ENCODE measurements around the gene CPED1.
A peak's percentile ranks its signal among the peaks of the same experiment; 100 is the strongest.

Gene CPED1

GRCh38 chr7:120992272-120992964 lies 3.9 kb downstream of the CPED1 start:
- H3K4me3 ChIP-seq (ENCODE audit: low read depth, low read length), result peak overlapping the region; percentile 85
- TF ChIP-seq, protein P1, sequence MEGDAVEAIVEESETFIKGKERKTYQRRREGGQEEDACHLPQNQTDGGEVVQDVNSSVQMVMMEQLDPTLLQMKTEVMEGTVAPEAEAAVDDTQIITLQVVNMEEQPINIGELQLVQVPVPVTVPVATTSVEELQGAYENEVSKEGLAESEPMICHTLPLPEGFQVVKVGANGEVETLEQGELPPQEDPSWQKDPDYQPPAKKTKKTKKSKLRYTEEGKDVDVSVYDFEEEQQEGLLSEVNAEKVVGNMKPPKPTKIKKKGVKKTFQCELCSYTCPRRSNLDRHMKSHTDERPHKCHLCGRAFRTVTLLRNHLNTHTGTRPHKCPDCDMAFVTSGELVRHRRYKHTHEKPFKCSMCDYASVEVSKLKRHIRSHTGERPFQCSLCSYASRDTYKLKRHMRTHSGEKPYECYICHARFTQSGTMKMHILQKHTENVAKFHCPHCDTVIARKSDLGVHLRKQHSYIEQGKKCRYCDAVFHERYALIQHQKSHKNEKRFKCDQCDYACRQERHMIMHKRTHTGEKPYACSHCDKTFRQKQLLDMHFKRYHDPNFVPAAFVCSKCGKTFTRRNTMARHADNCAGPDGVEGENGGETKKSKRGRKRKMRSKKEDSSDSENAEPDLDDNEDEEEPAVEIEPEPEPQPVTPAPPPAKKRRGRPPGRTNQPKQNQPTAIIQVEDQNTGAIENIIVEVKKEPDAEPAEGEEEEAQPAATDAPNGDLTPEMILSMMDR (IDR thresholded peaks at IDR 0.05; ENCODE audit: low read depth, low read length), result no peak

- TF ChIP-seq, protein P1 (IDR thresholded peaks at IDR 0.05; ENCODE audit: low read depth, low read length), result no peak
- H3K4me3 ChIP-seq (ENCODE audit: low read depth, low read length), result peak overlapping the region; percentile 85
Measured at GRCh38 chr7:120992965-120993494, 4.5 kb downstream of the CPED1 start.

GRCh38 chr7:120993553-120994191 lies 5.2 kb downstream of the CPED1 start:
- TF ChIP-seq, protein P1 (IDR thresholded peaks at IDR 0.05; ENCODE audit: low read depth, low read length), result no peak

DNA sequence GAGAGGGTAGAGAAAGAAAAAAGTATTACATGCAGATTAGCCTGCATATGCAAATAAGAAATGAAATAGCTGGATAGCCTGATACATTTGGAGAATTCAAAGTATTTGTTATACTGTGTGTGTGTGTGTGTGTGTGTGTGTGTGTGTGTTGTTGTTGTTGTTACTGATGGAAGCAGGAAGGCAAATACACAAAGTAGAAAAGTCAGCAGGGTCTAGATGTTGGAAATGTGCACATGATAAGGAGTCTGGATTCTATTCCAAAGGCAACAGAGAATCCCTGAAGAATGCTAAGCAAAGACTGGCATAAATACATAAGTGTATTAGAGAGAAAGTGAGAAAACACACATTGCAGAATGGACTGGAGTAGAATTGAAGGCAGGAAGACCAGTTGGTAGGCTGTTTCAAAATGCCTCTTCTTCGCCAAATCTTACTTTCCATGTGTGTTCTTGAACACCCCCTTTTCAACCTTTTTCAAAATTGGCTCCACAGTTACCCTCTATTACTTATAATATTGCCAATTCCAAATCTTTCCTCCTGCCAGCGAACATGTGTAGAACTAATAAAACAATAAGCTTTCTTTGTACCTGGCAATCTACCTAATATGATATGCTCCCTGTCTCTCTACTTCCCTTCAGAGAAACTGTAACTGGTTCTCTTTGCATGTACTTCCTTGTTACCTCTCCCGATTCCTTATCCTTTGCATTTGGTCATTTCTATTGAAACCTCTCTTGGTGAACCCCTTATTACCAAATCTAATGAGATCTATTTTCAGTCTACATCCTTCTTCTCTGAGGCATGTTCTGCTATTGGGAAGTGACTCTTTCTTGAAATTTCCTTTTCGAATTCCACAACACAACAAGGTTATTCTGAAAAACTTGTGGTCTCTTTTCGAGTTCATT lies 6.2 kb downstream of the CPED1 start:
- TF ChIP-seq, protein P1 (IDR thresholded peaks at IDR 0.05; ENCODE audit: low read depth, low read length), result no peak
- H3K4me3 ChIP-seq (ENCODE audit: low read depth, low read length), result no peak overlapping the region

More at GRCh38 chr7:120993553-120994191, 5.2 kb downstream of the CPED1 start:
- peak overlapping the region; percentile 85 for H3K4me3 ChIP-seq (ENCODE audit: low read depth, low read length)

DNA sequence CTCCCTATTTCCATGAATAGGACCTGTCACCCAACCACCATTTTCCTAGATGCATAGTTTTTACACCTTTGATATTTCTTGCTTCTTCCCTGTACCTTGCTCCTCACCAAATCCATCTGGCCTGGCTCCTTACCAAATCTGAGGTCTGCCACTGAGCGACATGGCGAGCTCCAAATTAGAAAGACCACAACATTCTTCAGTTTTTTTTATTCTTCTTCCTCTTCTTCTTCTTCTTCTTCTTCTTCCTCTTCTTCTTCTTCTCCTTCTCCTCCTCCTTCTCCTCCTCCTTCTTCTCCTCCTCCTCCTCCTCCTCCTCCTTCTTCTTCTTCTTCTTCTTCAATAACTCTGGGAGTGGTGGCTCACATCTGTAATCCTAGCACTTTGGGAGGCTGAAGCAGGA lies 7.1 kb downstream of the CPED1 start:
- TF ChIP-seq, protein P1 (IDR thresholded peaks at IDR 0.05; ENCODE audit: low read depth, low read length), result no peak

DNA sequence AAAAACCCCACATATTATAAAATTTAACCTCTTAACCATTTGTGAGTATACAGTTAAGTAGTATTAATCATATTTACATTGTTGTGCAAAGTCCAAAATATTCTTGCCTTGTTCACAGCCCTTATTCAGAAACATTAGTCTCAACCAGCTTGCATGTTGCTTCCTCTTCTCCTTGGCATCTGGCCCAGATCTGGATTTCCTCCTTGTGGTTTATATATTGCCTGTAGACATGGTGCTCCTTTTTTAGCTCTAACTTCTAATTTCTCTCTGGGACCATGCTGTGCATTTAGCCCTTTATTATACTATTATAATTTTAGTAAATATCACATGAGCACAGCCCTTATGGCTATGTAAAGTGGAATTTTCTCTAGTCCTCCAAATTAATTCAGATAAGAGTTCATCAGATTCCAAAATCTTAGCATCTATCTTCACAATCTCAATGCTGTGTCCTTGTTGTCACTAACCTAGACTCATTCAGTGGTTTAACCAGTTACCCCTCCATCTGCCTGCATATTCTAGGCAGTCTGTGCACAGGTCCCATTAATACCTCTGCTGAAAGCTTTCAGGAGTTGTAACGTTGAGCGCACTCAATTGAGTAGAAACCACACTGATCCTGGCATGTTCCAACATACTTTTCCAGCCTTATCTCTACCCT lies 7.9 kb downstream of the CPED1 start:
- TF ChIP-seq, protein P1 (IDR thresholded peaks at IDR 0.05; ENCODE audit: low read depth, low read length), result no peak
- no peak overlapping the region for H3K4me3 ChIP-seq (ENCODE audit: low read depth, low read length)

More for the DNA sequence above, 7.1 kb downstream of the CPED1 start:
- H3K4me3 ChIP-seq (ENCODE audit: low read depth, low read length), result no peak overlapping the region

Data from WI38 (cell line).